ENCODE measurements around the gene SNAPC2. TPM values are rescaled to one million over a fixed set of nuclear protein-coding genes. Genes with fewer than 3 reads are reported as not detected.
A peak's percentile ranks its signal among the peaks of the same experiment; 100 is the strongest.

Gene SNAPC2
- polyA plus RNA-seq, 1 donor (not counting 4 experiments of a cell fraction or from before 2014, with no cell fraction given): 10.7 TPM

GRCh38 chr19:7908742-7909461, 11.2 kb upstream of the SNAPC2 start:
- no peak overlapping the region for H3K4me2 ChIP-seq (ENCODE audit: control insufficient read depth, extremely low read depth, insufficient read depth, low read depth, low read length)
- peaks cover 22% of the 10 kb centered on the region for H3K4me1 ChIP-seq (ENCODE audit: control insufficient read depth, extremely low read depth, insufficient read depth, low read length)
- dilution Hi-C loops (cut with MboI; ENCODE audit: extremely low pct_ligation_motif_present, low sequenced_read_pairs): no loop called here
- no peak for TF ChIP-seq EZH2 (IDR thresholded peaks at IDR 0.05; ENCODE audit: low read length)
- TF ChIP-seq, protein P1, sequence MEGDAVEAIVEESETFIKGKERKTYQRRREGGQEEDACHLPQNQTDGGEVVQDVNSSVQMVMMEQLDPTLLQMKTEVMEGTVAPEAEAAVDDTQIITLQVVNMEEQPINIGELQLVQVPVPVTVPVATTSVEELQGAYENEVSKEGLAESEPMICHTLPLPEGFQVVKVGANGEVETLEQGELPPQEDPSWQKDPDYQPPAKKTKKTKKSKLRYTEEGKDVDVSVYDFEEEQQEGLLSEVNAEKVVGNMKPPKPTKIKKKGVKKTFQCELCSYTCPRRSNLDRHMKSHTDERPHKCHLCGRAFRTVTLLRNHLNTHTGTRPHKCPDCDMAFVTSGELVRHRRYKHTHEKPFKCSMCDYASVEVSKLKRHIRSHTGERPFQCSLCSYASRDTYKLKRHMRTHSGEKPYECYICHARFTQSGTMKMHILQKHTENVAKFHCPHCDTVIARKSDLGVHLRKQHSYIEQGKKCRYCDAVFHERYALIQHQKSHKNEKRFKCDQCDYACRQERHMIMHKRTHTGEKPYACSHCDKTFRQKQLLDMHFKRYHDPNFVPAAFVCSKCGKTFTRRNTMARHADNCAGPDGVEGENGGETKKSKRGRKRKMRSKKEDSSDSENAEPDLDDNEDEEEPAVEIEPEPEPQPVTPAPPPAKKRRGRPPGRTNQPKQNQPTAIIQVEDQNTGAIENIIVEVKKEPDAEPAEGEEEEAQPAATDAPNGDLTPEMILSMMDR (optimal IDR thresholded peaks at IDR 0.05 in 1 of 3, IDR thresholded peaks at IDR 0.05 in 1 of 3, conservative IDR thresholded peaks at IDR 0.05 in 1 of 3; ENCODE audit: extremely low read depth in 1 of 3, insufficient read depth in 2 of 3, low read length in 3 of 3): peak in 1 of 3 experiments; percentile 9
- no peak overlapping the region for H2AFZ ChIP-seq (ENCODE audit: control insufficient read depth, low read length)
- H3K9ac ChIP-seq (ENCODE audit: control insufficient read depth, extremely low read depth, insufficient read depth, low read length): no peak overlapping the region
- peaks cover 3% of the 10 kb centered on the region for H3K9me1 ChIP-seq (ENCODE audit: control insufficient read depth, extremely low read depth, insufficient read depth, low read length)
- DNase-seq (ENCODE audit: low read depth, low spot score): no peak
- no peaks in the 10 kb centered on the region for H3K27me3 ChIP-seq (ENCODE audit: control insufficient read depth, extremely low read depth, insufficient read depth, low read length)
- no peak overlapping the region for H3K27ac ChIP-seq (ENCODE audit: control insufficient read depth, insufficient read depth, low read length)
- H3K9me3 ChIP-seq (ENCODE audit: control insufficient read depth, low read depth, low read length): no peaks in the 10 kb centered on the region
- FAIRE-seq: no peak
- H3K36me3 ChIP-seq (ENCODE audit: control insufficient read depth in 2 of 2, extremely low read depth in 1 of 2, insufficient read depth in 2 of 2, low read length in 2 of 2): peaks cover 7 to 11% of the 10 kb centered on the region in 2 experiments
- peaks cover 38% of the 10 kb centered on the region for H3K79me2 ChIP-seq (ENCODE audit: control insufficient read depth, insufficient read depth, low read length)
- no peak overlapping the region for H3K4me3 ChIP-seq (ENCODE audit: control insufficient read depth in 2 of 3, extremely low read depth in 1 of 3, insufficient read depth in 2 of 3, low read depth in 1 of 3, low read length in 3 of 3)
- H4K20me1 ChIP-seq (ENCODE audit: control insufficient read depth, extremely low read depth, insufficient read depth, low read length): peaks cover 5% of the 10 kb centered on the region

- H3K9me1 ChIP-seq (ENCODE audit: control insufficient read depth, extremely low read depth, insufficient read depth, low read length): peaks cover 3% of the 10 kb centered on the region
- dilution Hi-C loops (cut with MboI; ENCODE audit: extremely low pct_ligation_motif_present, low sequenced_read_pairs): no loop called here
- no peak overlapping the region for H3K27ac ChIP-seq (ENCODE audit: control insufficient read depth, insufficient read depth, low read length)
- H2AFZ ChIP-seq (ENCODE audit: control insufficient read depth, low read length): no peak overlapping the region
- H3K4me2 ChIP-seq (ENCODE audit: control insufficient read depth, extremely low read depth, insufficient read depth, low read depth, low read length): no peak overlapping the region
- H3K79me2 ChIP-seq (ENCODE audit: control insufficient read depth, insufficient read depth, low read length): peaks cover 33% of the 10 kb centered on the region
- no peak for TF ChIP-seq EZH2 (IDR thresholded peaks at IDR 0.05; ENCODE audit: low read length)
- TF ChIP-seq, protein P1 (optimal IDR thresholded peaks at IDR 0.05 in 1 of 3, IDR thresholded peaks at IDR 0.05 in 1 of 3, conservative IDR thresholded peaks at IDR 0.05 in 1 of 3; ENCODE audit: extremely low read depth in 1 of 3, insufficient read depth in 2 of 3, low read length in 3 of 3): no peak
- DNase-seq (ENCODE audit: low read depth, low spot score): no peak
- H3K9me3 ChIP-seq (ENCODE audit: control insufficient read depth, low read depth, low read length): no peaks in the 10 kb centered on the region
- H3K27me3 ChIP-seq (ENCODE audit: control insufficient read depth, extremely low read depth, insufficient read depth, low read length): no peaks in the 10 kb centered on the region
- peaks cover 20% of the 10 kb centered on the region for H3K4me1 ChIP-seq (ENCODE audit: control insufficient read depth, extremely low read depth, insufficient read depth, low read length)
- no peak overlapping the region for H3K9ac ChIP-seq (ENCODE audit: control insufficient read depth, extremely low read depth, insufficient read depth, low read length)
- peaks cover 7 to 11% of the 10 kb centered on the region in 2 experiments for H3K36me3 ChIP-seq (ENCODE audit: control insufficient read depth in 2 of 2, extremely low read depth in 1 of 2, insufficient read depth in 2 of 2, low read length in 2 of 2)
- no peak overlapping the region for H3K4me3 ChIP-seq (ENCODE audit: control insufficient read depth in 2 of 3, extremely low read depth in 1 of 3, insufficient read depth in 2 of 3, low read depth in 1 of 3, low read length in 3 of 3)
- FAIRE-seq: no peak
- peaks cover 5% of the 10 kb centered on the region for H4K20me1 ChIP-seq (ENCODE audit: control insufficient read depth, extremely low read depth, insufficient read depth, low read length)
These were observed 10.6 kb upstream of the SNAPC2 start for GRCh38 chr19:7909471-7910067.

All from keratinocyte (primary cell).